Measurements from ENCODE around the gene C3orf20. TPM values are rescaled to one million over a fixed set of nuclear protein-coding genes. Genes with fewer than 3 reads are reported as not detected.
"Not testable (repeated sequence)": the region's sequence is repeated elsewhere in the genome, so short reads cannot be mapped to it uniquely, and the experiment has no call there.

The C3orf20 gene
- total RNA-seq, 1 experiment from 2014 or later, result not detected

DNA sequence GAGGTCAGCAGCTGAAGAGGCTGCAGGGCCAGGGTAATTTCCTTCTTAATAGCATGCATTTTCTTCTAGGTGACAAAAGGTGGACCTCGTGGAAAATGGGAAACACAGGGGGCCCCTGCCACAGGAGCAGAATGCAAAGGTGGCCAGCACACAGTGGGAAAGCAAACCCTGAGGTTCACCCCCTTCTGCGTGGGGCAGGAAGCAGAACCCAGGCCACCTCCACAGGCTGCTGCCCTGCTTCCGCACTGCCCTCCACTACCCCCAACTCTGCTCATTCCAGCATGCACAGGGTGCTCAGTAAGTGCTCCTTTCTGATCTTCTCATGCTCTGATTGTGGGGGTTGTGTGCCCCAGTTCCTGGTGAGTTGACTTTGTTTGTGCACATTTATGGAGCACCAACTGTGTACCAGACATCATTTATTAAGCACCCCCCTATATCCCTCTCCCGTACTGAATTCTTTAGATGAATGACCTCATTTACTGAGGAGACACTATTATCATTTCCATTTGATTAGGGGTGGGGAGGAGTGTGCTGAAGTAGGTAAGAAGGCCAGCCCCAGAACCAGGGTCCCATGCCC lies 131.1 kb downstream of the C3orf20 start:
- H3K36me3 Mint-ChIP-seq (ENCODE audit: insufficient read depth, unreplicated experiment), result no peaks in the 10 kb centered on the region
- ChIA-PET POLR2A (no interaction called here), CTCF (no interaction called here)
- H3K27ac Mint-ChIP-seq (ENCODE audit: low read depth, unreplicated experiment), result no peak overlapping the region
- no peaks in the 10 kb centered on the region for H3K9me3 Mint-ChIP-seq (ENCODE audit: unreplicated experiment)
- H3K4me1 Mint-ChIP-seq (ENCODE audit: insufficient read depth, unreplicated experiment), result peaks cover 5% of the 10 kb centered on the region
- TF ChIP-seq, protein P1, sequence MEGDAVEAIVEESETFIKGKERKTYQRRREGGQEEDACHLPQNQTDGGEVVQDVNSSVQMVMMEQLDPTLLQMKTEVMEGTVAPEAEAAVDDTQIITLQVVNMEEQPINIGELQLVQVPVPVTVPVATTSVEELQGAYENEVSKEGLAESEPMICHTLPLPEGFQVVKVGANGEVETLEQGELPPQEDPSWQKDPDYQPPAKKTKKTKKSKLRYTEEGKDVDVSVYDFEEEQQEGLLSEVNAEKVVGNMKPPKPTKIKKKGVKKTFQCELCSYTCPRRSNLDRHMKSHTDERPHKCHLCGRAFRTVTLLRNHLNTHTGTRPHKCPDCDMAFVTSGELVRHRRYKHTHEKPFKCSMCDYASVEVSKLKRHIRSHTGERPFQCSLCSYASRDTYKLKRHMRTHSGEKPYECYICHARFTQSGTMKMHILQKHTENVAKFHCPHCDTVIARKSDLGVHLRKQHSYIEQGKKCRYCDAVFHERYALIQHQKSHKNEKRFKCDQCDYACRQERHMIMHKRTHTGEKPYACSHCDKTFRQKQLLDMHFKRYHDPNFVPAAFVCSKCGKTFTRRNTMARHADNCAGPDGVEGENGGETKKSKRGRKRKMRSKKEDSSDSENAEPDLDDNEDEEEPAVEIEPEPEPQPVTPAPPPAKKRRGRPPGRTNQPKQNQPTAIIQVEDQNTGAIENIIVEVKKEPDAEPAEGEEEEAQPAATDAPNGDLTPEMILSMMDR (IDR thresholded peaks at IDR 0.05; ENCODE audit: unreplicated experiment), result no peak
- peaks cover 72% of the 10 kb centered on the region for H3K27me3 Mint-ChIP-seq (ENCODE audit: insufficient read depth, unreplicated experiment)
- H3K4me3 Mint-ChIP-seq (ENCODE audit: unreplicated experiment), result no peak overlapping the region
- DNase-seq (ENCODE audit: unreplicated experiment), result no peak
- BruUV-seq (replicated peaks), result no TSS peak
- intact Hi-C loops (cut with micrococcal nuclease), result no loop called here

DNA sequence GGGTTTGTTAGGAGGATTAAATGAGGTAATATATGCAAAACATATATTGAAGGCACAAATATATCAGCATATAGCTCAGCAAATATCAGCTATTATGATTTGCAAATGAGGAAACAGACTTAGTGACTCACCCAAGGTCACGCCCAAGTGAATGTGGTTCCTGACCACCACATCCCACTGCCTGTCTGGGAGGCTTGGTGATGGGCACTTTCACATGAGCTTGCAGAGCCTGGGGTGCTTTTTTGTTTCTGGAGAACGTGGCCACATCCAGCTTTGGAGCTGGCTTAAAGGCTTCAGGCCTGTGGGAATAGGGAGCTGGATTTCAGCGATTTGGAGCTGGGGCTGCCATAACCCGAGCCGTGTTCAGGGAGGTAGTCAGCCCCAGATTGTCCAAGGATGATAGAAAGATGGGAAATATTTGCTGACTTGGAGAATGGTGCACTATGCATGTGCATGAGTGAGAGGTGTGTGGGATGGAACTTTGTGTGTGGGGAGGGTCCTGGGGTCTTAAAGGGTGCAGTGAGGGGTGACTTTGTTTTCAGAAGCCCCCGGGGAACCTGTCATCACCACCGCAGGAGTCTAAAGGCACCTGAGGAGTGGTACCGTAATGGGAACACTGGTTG lies 131.8 kb downstream of the C3orf20 start:
- H3K27me3 Mint-ChIP-seq (ENCODE audit: insufficient read depth, unreplicated experiment), result peaks cover 79% of the 10 kb centered on the region
- no TSS peak for BruUV-seq (replicated peaks)
- TF ChIP-seq, protein P1 (IDR thresholded peaks at IDR 0.05; ENCODE audit: unreplicated experiment), result no peak
- POLR2A ChIA-PET, result no interaction called here
- no peaks in the 10 kb centered on the region for H3K9me3 Mint-ChIP-seq (ENCODE audit: unreplicated experiment)
- CTCF ChIA-PET, result interaction anchor here (0.8 kb wide), 1 partner anchor 339 kb away, joined by 3 read pairs; no protein-coding TSS in a partner anchor
- DNase-seq (ENCODE audit: unreplicated experiment), result peak; percentile 42
- H3K4me1 Mint-ChIP-seq (ENCODE audit: insufficient read depth, unreplicated experiment), result peaks cover 5% of the 10 kb centered on the region
- no peak overlapping the region for H3K4me3 Mint-ChIP-seq (ENCODE audit: unreplicated experiment)
- intact Hi-C loops (cut with micrococcal nuclease), result no loop called here
- H3K27ac Mint-ChIP-seq (ENCODE audit: low read depth, unreplicated experiment), result no peak overlapping the region
- no peaks in the 10 kb centered on the region for H3K36me3 Mint-ChIP-seq (ENCODE audit: insufficient read depth, unreplicated experiment)

DNA sequence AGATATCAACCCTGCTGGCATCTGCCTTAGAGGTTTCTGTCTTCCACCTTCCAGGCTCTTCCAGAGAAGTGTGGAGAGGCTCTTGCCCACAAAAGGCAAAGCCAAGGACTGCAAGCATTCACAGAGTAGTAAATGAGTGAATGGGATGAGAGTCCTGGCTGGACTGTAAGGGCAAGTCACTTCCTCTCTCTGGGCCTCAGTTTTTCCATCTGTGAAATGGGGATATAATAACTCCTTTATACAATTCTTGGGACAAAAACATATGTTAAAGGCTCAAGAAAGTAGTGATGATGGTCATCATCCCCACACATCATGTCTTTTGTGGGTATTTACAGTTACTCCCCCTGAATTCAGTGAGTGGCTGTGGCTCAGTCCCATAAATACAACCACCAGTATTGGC lies 133.1 kb downstream of the C3orf20 start:
- BruUV-seq (replicated peaks), result no TSS peak
- Mint-ChIP-seq H3K27ac (ENCODE audit: low read depth, unreplicated experiment) (no peak overlapping the region), H3K27me3 (ENCODE audit: insufficient read depth, unreplicated experiment) (peaks cover 87% of the 10 kb centered on the region), H3K9me3 (ENCODE audit: unreplicated experiment) (no peaks in the 10 kb centered on the region), H3K4me1 (ENCODE audit: insufficient read depth, unreplicated experiment) (peaks cover 5% of the 10 kb centered on the region), H3K36me3 (ENCODE audit: insufficient read depth, unreplicated experiment) (no peaks in the 10 kb centered on the region), H3K4me3 (ENCODE audit: unreplicated experiment) (no peak overlapping the region)
- DNase-seq (ENCODE audit: unreplicated experiment), result no peak
- ChIA-PET CTCF (interaction anchor here (0.6 kb wide), 1 partner anchor 1085 kb away, joined by 3 read pairs; no protein-coding TSS in a partner anchor), POLR2A (no interaction called here)
- intact Hi-C loops (cut with micrococcal nuclease), result no loop called here
- TF ChIP-seq, protein P1 (IDR thresholded peaks at IDR 0.05; ENCODE audit: unreplicated experiment), result no peak

DNA sequence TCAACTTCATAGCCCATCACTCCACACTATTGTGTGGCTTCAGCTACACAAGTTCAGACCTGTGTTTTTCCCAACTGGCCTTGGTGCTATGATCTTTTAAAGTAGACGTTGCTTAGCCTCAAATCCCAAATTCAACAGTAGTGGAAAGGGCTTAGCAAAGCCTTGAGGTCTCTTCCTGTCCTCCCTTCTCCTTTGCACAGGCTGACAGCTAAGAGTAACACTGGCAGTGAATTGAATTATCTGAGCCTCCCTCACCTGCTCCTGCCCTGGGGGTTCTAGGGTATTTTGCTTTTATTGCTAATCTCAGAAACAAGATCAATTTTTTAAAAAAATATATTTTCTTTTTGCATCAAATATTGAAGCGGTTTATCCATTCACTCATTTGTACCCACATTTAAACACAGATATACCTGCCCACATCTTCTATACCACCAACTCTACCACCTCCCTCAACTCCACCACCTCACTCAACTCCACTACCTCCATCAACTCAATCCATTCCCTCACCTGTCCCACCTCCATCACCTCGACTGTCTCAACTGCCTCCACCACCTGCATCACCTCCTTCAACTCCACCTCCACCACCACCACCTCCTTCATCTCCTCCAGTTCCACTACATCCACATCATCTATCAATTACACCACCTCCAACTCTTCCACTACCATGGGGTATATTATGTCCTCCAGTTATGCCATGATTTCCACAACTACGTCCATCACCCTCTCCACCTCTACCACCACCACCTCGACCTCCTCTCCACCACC lies 133.7 kb downstream of the C3orf20 start:
- peaks cover 87% of the 10 kb centered on the region for H3K27me3 Mint-ChIP-seq (ENCODE audit: insufficient read depth, unreplicated experiment)
- POLR2A ChIA-PET, result no interaction called here

DNA sequence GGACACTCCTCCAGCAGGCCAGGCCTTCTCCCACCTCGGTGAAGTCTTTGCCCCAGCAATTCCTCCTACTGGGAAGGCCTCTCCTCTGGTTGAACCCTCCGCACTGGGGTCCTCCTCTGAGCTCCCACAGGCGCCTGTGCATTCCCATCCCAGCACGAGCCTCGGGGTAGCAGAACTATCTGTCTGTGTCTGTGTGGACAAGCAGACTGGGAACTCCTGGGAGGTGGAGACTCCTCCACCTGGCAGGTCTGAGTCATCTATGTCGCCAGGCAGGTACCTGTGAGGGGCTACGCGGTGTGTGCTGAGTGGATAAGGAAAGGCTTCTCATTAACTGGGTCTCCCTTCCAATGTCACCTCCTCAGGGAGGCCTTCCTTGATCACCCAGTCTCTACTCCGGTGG lies 134.7 kb downstream of the C3orf20 start:
- H3K4me3 Mint-ChIP-seq (ENCODE audit: unreplicated experiment); H3K27ac Mint-ChIP-seq (ENCODE audit: low read depth, unreplicated experiment); intact Hi-C loops (cut with micrococcal nuclease); DNase-seq (ENCODE audit: unreplicated experiment); CTCF ChIA-PET; H3K4me1 Mint-ChIP-seq (ENCODE audit: insufficient read depth, unreplicated experiment); BruUV-seq (replicated peaks); H3K9me3 Mint-ChIP-seq (ENCODE audit: unreplicated experiment); POLR2A ChIA-PET; H3K36me3 Mint-ChIP-seq (ENCODE audit: insufficient read depth, unreplicated experiment): not testable (repeated sequence)
- peaks cover 87% of the 10 kb centered on the region for H3K27me3 Mint-ChIP-seq (ENCODE audit: insufficient read depth, unreplicated experiment)

More for the DNA sequence above, 133.7 kb downstream of the C3orf20 start:
- H3K9me3 Mint-ChIP-seq (ENCODE audit: unreplicated experiment), result no peaks in the 10 kb centered on the region
- H3K4me3 Mint-ChIP-seq (ENCODE audit: unreplicated experiment), result no peak overlapping the region
- peaks cover 2% of the 10 kb centered on the region for H3K36me3 Mint-ChIP-seq (ENCODE audit: insufficient read depth, unreplicated experiment)
- BruUV-seq (replicated peaks), result no TSS peak
- no peak overlapping the region for H3K27ac Mint-ChIP-seq (ENCODE audit: low read depth, unreplicated experiment)
- TF ChIP-seq, protein P1 (IDR thresholded peaks at IDR 0.05; ENCODE audit: unreplicated experiment), result no peak
- intact Hi-C loops (cut with micrococcal nuclease), result no loop called here
- DNase-seq (ENCODE audit: unreplicated experiment), result no peak
- H3K4me1 Mint-ChIP-seq (ENCODE audit: insufficient read depth, unreplicated experiment), result peaks cover 5% of the 10 kb centered on the region
- CTCF ChIA-PET, result interaction anchor here (0.6 kb wide), 1 partner anchor 1084 kb away, joined by 3 read pairs; no protein-coding TSS in a partner anchor

Measured in MCF 10A (cell line).